Vagina (tissue), 2 donors: ENCODE measurements around the gene SORCS2.

Experiments
- CTCF ChIP-seq, 3 experiments: fragments of 450-650 bp in 2 of 3; fragments of 200-600 bp in 1 of 3; sonication (generic) in 1 of 3; IDR thresholded peaks; one replicate each; pipeline ENCODE4 v1.5.1; 2017 to 2019; ENCODE audit warnings: antibody characterized with exemption in 3 of 3, mild to moderate bottlenecking in 2 of 3, moderate library complexity in 2 of 3
- POLR2A ChIP-seq, 2 donors: fragments of 450-650 bp; IDR thresholded peaks; one replicate each; pipeline ENCODE4 v1.6.1; 2017; ENCODE audit warnings: antibody characterized with exemption in 2 of 2, mild to moderate bottlenecking in 2 of 2, moderate library complexity in 2 of 2
- POLR2AphosphoS5 ChIP-seq, 2 donors: sonication (generic); formaldehyde crosslinking; IDR thresholded peaks; one replicate each; pipeline ENCODE4 v1.9.0; 2017; ENCODE audit warnings: antibody characterized with exemption in 2 of 2, mild to moderate bottlenecking in 2 of 2, low read depth in 1 of 2; ENCODE audit not compliant: insufficient read depth in 1 of 2

- TF ChIP-seq CTCF (IDR thresholded peaks at IDR 0.05): no peak
- TF ChIP-seq POLR2AphosphoS5 (IDR thresholded peaks at IDR 0.05; ENCODE audit: insufficient read depth in 1 of 2, low read depth in 1 of 2): no peak
- no peak for TF ChIP-seq POLR2A (IDR thresholded peaks at IDR 0.05)
These were observed 105.0 kb downstream of the SORCS2 start for GRCh38 chr4:7297374-7297773.
